Neutrophil (primary cell): Measurements from ENCODE around the gene IL1R2.
A peak's percentile ranks its signal among the peaks of the same experiment; 100 is the strongest.

ENCODE experiments used
- H3K27ac ChIP-seq: fragments of 200-600 bp; sonication (generic); 2 replicates; pipeline ENCODE4 v1.5.1; 2016; ENCODE audit warnings: mild to moderate bottlenecking, moderate library complexity
- H3K27me3 ChIP-seq: fragments of 200-600 bp; sonication (generic); 2 replicates; pipeline ENCODE4 v1.6.0; 2016; ENCODE audit warnings: mild to moderate bottlenecking
- H3K36me3 ChIP-seq: fragments of 200-600 bp; sonication (generic); 2 replicates; pipeline ENCODE4 v1.5.1; 2017
- H3K4me1 ChIP-seq, 2 experiments: fragments of 200-600 bp in 1 of 2; sonication (generic) in 1 of 2; 1 replicate in 1 of 2; 2 replicates in 1 of 2; pipeline versions ENCODE4 v1.5.1 to v1.6.1; 2013 to 2016; ENCODE audit warnings: low read depth in 1 of 2, low read length in 1 of 2, mild to moderate bottlenecking in 1 of 2, moderate library complexity in 1 of 2; ENCODE audit not compliant: control insufficient read depth in 1 of 2, insufficient read depth in 1 of 2
- H3K4me3 ChIP-seq, 2 experiments: fragments of 200-600 bp in 1 of 2; sonication (generic) in 1 of 2; 1 replicate in 1 of 2; 2 replicates in 1 of 2; pipeline ENCODE4 v1.5.1; 2013 to 2016; ENCODE audit warnings: low read depth in 1 of 2, low read length in 1 of 2, mild to moderate bottlenecking in 1 of 2, moderate library complexity in 1 of 2
- H3K9me3 ChIP-seq: fragments of 200-600 bp; sonication (generic); 2 replicates; pipeline ENCODE4 v1.5.1; 2016
- TF ChIP-seq, protein P1 (sequence below): fragments of 200-600 bp; sonication (generic); IDR thresholded peaks from 2 replicates; pipeline ENCODE4 v1.5.1; 2016; ENCODE audit warnings: antibody characterized with exemption

The IL1R2 gene

DNA sequence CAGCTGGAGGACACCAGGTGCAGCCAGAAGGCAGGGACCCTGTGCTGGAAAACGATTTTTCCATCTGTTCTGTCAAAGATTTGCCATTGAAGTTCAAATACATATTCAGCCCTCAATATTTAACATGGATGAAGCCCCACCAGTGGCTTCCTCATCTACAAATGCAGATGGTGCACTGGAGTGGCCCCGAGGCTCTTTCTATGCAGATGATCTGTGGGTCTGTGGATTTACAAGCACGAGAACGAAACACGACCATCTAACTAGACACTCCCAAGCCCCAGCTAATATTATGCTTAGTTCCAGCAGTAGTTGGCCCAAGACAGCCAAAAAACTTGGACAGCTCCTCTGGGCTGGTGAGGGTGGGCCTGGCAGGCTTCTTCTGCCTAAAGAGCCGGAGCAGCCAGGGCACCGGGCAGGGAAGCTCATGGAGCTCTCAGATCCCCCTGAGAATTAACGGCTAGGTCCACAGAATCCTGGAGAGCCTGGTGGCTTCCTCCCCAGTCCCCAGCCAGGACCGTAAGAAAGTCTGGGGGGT, 9.2 kb upstream of the IL1R2 start:
- Histone ChIP-seq H3K27ac (peak overlapping the region; percentile 1), H3K36me3 (peaks cover 8% of the 10 kb centered on the region), H3K27me3 (no peaks in the 10 kb centered on the region), H3K4me3 (no peak overlapping the region), H3K4me1 (no peaks in the 10 kb centered on the region), H3K9me3 (no peaks in the 10 kb centered on the region)
- TF ChIP-seq, protein P1, sequence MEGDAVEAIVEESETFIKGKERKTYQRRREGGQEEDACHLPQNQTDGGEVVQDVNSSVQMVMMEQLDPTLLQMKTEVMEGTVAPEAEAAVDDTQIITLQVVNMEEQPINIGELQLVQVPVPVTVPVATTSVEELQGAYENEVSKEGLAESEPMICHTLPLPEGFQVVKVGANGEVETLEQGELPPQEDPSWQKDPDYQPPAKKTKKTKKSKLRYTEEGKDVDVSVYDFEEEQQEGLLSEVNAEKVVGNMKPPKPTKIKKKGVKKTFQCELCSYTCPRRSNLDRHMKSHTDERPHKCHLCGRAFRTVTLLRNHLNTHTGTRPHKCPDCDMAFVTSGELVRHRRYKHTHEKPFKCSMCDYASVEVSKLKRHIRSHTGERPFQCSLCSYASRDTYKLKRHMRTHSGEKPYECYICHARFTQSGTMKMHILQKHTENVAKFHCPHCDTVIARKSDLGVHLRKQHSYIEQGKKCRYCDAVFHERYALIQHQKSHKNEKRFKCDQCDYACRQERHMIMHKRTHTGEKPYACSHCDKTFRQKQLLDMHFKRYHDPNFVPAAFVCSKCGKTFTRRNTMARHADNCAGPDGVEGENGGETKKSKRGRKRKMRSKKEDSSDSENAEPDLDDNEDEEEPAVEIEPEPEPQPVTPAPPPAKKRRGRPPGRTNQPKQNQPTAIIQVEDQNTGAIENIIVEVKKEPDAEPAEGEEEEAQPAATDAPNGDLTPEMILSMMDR = no peak

DNA sequence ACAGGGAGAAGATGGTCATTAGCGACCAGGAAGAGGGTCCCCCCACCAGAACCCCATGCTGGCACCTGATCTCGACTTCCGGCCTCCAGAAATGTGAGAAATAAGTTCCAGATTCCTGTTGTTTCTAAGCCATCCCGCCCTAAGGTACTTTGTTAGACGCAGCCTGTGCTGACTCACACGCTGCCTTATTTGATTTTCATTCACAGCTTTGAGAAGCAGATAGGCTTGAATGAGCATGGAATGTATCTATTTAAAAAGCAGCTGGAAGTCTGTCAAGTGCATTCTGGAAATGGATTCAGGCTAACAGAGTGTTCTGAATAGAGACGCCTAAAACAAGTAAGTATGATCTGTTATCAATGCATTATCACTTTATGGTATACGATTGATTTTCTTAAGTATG, 8.3 kb upstream of the IL1R2 start:
- TF ChIP-seq, protein P1 = no peak
- Histone ChIP-seq H3K4me1 (peaks cover 1% of the 10 kb centered on the region in 2 experiments), H3K27ac (no peak overlapping the region)

DNA sequence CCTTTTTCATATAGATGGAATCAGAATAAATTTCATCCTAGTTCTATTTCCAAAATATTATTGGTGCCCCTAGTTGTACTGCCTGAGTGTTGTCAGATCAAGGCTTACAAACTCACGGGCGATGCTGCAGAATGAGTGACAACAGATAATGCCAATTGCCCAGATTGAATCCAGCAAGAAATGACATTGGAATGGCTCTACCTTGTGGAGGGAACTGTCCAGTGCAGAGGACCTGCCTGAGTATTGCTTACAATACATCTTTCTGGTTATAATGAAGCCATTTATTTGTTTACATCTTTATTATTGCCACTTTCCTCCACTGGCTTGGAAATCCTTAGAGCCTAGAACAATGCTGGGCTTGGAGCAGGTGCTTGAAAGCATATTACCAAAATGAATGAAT, 7.8 kb upstream of the IL1R2 start:
- H3K27ac ChIP-seq = no peak overlapping the region
- H3K27me3 ChIP-seq = no peaks in the 10 kb centered on the region
- peaks cover 6% of the 10 kb centered on the region in 2 experiments for H3K4me1 ChIP-seq
- peaks cover 8% of the 10 kb centered on the region for H3K36me3 ChIP-seq
- no peaks in the 10 kb centered on the region for H3K9me3 ChIP-seq
- TF ChIP-seq, protein P1 = no peak
- no peak overlapping the region for H3K4me3 ChIP-seq

More for the DNA sequence above, 8.3 kb upstream of the IL1R2 start:
- H3K9me3 ChIP-seq = no peaks in the 10 kb centered on the region
- no peak overlapping the region for H3K4me3 ChIP-seq
- no peaks in the 10 kb centered on the region for H3K27me3 ChIP-seq
- H3K36me3 ChIP-seq = peaks cover 8% of the 10 kb centered on the region

DNA sequence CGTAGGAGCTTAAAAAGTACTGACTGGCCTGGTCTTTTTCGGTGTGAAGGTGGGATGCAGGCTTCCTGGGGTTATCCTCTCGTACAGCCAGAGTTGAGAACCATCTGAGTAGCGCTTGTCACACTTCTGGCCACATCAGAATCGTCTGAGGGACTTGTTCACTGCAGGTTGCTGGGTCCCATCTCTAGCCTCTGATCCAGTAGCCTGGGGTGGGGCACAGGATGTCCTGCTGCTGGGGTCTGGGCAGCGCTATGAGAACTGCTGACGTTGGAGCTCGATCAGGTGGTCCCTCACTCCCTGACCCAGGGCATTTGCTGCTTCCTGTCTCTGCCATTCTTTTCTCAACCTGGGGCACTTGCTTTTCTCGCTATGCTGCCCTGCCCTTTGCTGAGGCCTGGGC, 7.1 kb upstream of the IL1R2 start:
- H3K4me1 ChIP-seq = peaks cover 13% of the 10 kb centered on the region in 2 experiments
- TF ChIP-seq, protein P1 = no peak
- no peaks in the 10 kb centered on the region for H3K27me3 ChIP-seq

DNA sequence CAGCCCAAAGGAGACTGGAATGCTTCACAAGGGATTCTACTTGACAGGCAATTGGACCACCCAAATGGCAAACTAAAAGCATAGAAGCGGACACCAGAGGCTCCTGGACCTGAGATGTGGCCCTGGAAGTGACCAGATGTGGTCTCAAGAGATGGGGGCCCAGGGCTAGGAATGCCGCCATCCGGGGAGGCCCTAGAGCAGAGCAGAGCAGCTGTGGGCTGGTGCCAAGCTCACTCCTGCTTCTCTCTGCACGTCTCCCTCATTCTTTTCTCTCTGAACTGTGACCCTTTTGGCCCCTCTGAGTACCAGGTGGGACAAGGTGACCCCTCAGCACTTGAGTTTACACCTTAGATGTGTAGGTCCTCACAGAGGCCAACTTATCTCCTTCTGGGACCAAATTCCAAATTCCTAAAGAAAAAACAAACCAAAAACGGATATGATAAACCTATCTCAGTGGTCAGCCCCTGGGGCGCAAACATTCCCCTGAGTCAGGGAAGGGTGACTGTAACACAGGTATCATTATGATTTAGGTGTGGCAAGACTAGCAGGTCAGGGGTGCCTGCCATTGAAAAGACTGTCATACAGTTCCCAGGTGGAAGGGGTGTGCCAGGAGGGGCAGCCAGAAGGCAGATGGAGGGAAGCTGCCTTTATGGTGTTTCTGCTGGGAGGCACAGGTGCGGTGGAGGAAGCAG, 6.5 kb upstream of the IL1R2 start:
- Histone ChIP-seq H3K4me1 (peaks cover 19% of the 10 kb centered on the region in 2 experiments), H3K4me3 (no peak overlapping the region), H3K9me3 (no peaks in the 10 kb centered on the region), H3K27ac (no peak overlapping the region), H3K36me3 (peaks cover 8% of the 10 kb centered on the region), H3K27me3 (no peaks in the 10 kb centered on the region)
- TF ChIP-seq, protein P1 = no peak

More for the DNA sequence above, 7.1 kb upstream of the IL1R2 start:
- no peak overlapping the region for H3K4me3 ChIP-seq
- H3K36me3 ChIP-seq = peaks cover 8% of the 10 kb centered on the region
- H3K9me3 ChIP-seq = no peaks in the 10 kb centered on the region
- no peak overlapping the region for H3K27ac ChIP-seq
